ENCODE data around the gene CASQ1.

DNA sequence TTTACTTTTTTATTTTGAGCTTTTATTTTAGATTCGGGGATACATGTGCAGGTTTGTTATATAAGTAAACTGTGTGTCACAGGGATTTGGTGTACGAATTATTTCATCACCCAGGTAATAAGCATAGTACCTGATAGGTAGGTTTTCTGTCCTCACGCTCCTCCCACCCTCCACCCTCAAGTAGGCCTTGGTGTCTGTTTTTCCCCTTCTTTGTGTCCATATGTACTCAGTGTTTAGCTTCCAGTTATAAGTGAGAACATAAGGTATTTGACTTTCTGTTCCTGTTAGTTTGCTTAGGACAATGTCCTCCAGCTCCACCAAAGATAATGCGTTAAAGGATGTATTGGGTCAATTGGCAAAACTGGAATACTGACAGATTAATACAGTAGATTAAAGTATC is 33.2 kb upstream of the CASQ1 start:
- TF ChIP-seq CTCF (IDR thresholded peaks at IDR 0.05) (no peak), POLR2A (IDR thresholded peaks at IDR 0.05; ENCODE audit: low read depth) (no peak), POLR2AphosphoS5 (IDR thresholded peaks at IDR 0.05) (no peak), EP300 (IDR thresholded peaks at IDR 0.05) (no peak)

Measured in esophagus muscularis mucosa (tissue), 4 donors.